ENCODE results near the gene EPHB1.

- no peak for TF ChIP-seq CTCF (IDR thresholded peaks at IDR 0.05)
- no peak for TF ChIP-seq POLR2A (IDR thresholded peaks at IDR 0.05)
These were observed 380.7 kb downstream of the EPHB1 start for GRCh38 chr3:135175728-135176277.
